ENCODE measurements around the gene SPRED2.

DNA sequence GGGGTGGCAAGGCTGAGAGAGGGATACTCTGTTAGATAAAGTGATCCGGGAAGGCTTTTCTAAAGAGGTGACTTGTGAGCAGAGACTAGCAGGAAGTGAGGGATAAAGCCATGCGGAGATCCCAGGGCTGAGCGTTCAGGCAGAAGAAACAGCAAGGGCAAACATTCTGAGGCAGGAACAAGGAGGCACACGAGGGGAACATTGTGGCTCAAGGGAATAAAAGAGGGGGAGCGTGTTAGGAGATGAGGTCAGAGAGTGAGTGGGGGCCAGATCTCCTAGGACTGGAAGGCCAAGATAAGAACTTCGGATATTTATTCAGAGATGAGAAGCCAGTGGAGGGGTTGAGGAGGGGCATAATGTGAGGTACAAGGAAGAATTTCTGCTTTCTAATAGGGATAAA, 137.7 kb downstream of the SPRED2 start:
- TF ChIP-seq CTCF (IDR thresholded peaks at IDR 0.05; ENCODE audit: borderline replicate concordance, extremely low read depth, low read length, poor library complexity, severe bottlenecking), result no peak
- no peak for TF ChIP-seq EZH2 (IDR thresholded peaks at IDR 0.05; ENCODE audit: borderline replicate concordance, low read depth, low read length, severe bottlenecking)

Measured in DND-41 (cell line).